ENCODE results near the gene RPS6KC1. TPM values are rescaled to one million over a fixed set of nuclear protein-coding genes. Genes with fewer than 3 reads are reported as not detected.

RPS6KC1 gene
- total and polyA plus RNA-seq, 2 donors (not counting 3 experiments of a cell fraction or from before 2014, with no cell fraction given), result 5.1 to 18.6 TPM

DNA sequence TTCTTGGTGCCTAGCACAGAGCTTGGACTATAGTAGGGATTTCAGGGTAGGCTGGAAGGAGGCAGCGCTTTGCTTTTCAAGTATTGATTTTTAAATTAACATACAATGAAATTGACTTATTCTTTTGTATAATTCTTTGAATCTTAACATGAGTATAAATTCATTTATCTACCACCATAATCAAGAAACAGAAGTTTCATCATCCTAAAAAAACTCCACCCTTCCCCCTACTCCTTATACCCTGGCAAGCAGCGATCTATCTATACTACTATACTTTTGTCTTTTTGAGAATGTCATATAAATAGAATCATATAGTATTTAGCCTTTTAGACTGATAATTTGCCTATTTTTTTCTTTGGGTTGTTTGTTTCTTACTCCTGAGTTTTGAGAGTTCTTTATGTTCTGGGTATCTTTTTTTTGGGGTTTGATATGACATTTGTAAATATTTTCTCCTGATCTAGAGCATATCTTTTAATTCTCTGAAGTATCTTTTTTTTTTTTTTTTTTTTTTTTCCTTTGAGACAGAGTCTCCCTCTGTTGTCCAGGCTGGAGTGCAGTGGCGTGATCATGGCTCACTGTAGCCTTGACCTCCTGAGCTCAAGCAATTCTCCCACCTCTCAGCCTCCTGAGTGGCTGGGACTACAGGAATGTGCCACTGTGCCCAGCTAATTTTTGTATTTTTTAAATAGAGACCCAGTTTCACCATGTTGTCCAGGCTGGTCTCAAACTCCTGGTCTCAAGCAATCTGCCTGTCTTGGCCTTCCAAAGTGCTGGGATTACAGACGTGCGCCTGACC lies 6.4 kb downstream of the RPS6KC1 start:
- intact Hi-C loops (cut with micrococcal nuclease), result no loop called here
- FAIRE-seq (no peak), DNase-seq (ENCODE audit: low read depth, low spot score) (no peak)
- no peaks in the 10 kb centered on the region for H3K9me1 ChIP-seq (replicated peaks; ENCODE audit: control insufficient read depth, extremely low read depth, insufficient read depth, low read length)
- ChIA-PET POLR2A (no interaction called here), CTCF (interaction anchor here (1.3 kb wide), 1 partner anchor 60 kb away, joined by 3 read pairs; no protein-coding TSS in a partner anchor)
- no peaks in the 10 kb centered on the region for H3K9me3 ChIP-seq (replicated peaks; ENCODE audit: control insufficient read depth, insufficient read depth, low read length)
- peaks cover 23% of the 10 kb centered on the region for H3K79me2 ChIP-seq (ENCODE audit: control insufficient read depth, insufficient read depth, low read length)
- no peaks in the 10 kb centered on the region for H3K27me3 ChIP-seq (ENCODE audit: control insufficient read depth in 2 of 2, insufficient read depth in 2 of 2, low read length in 2 of 2)
- H3K36me3 ChIP-seq (ENCODE audit: control insufficient read depth in 2 of 2, extremely low read depth in 1 of 2, insufficient read depth in 2 of 2, low read length in 2 of 2), result no peaks in the 10 kb centered on the region
- no peak overlapping the region for H2AFZ ChIP-seq (ENCODE audit: low read depth, low read length)
- H3K4me1 ChIP-seq (ENCODE audit: control insufficient read depth, extremely low read depth, insufficient read depth, low read length), result no peaks in the 10 kb centered on the region
- no peak overlapping the region for H3K9ac ChIP-seq (replicated peaks; ENCODE audit: extremely low read depth, insufficient read depth, low read length)
- no peak overlapping the region for H3K4me3 ChIP-seq (replicated peaks in 1 of 3; ENCODE audit: insufficient read depth in 1 of 3, low read depth in 1 of 3, low read length in 3 of 3)
- BruUV-seq (replicated peaks), result no TSS peak
- H3K4me2 ChIP-seq (ENCODE audit: insufficient read depth, low read length), result no peak overlapping the region
- H4K20me1 ChIP-seq (replicated peaks; ENCODE audit: control insufficient read depth, extremely low read depth, insufficient read depth, low read length), result no peaks in the 10 kb centered on the region
- H3K27ac ChIP-seq (ENCODE audit: insufficient read depth, low read depth, low read length), result no peak overlapping the region
- TF ChIP-seq EZH2 (IDR thresholded peaks at IDR 0.05; ENCODE audit: borderline replicate concordance, low read depth, low read length, severe bottlenecking), result no peak
- dilution Hi-C loops (cut with MboI; ENCODE audit: extremely low pct_ligation_motif_present, low sequenced_read_pairs), result no loop called here

- Histone ChIP-seq H3K79me2 (ENCODE audit: control insufficient read depth, insufficient read depth, low read length) (peaks cover 20% of the 10 kb centered on the region), H2AFZ (ENCODE audit: low read depth, low read length) (no peak overlapping the region), H3K27ac (ENCODE audit: insufficient read depth, low read depth, low read length) (no peak overlapping the region), H3K9me1 (replicated peaks; ENCODE audit: control insufficient read depth, extremely low read depth, insufficient read depth, low read length) (no peaks in the 10 kb centered on the region), H3K4me3 (replicated peaks in 1 of 3; ENCODE audit: insufficient read depth in 1 of 3, low read depth in 1 of 3, low read length in 3 of 3) (no peak overlapping the region), H4K20me1 (replicated peaks; ENCODE audit: control insufficient read depth, extremely low read depth, insufficient read depth, low read length) (no peaks in the 10 kb centered on the region), H3K4me2 (ENCODE audit: insufficient read depth, low read length) (no peak overlapping the region), H3K4me1 (ENCODE audit: control insufficient read depth, extremely low read depth, insufficient read depth, low read length) (no peaks in the 10 kb centered on the region), H3K36me3 (ENCODE audit: control insufficient read depth in 2 of 2, extremely low read depth in 1 of 2, insufficient read depth in 2 of 2, low read length in 2 of 2) (no peaks in the 10 kb centered on the region), H3K9ac (replicated peaks; ENCODE audit: extremely low read depth, insufficient read depth, low read length) (no peak overlapping the region), H3K9me3 (replicated peaks; ENCODE audit: control insufficient read depth, insufficient read depth, low read length) (no peaks in the 10 kb centered on the region), H3K27me3 (ENCODE audit: control insufficient read depth in 2 of 2, insufficient read depth in 2 of 2, low read length in 2 of 2) (no peaks in the 10 kb centered on the region)
- ChIA-PET POLR2A (no interaction called here), CTCF (no interaction called here)
- DNase-seq (ENCODE audit: low read depth, low spot score) (no peak), FAIRE-seq (no peak)
- intact Hi-C loops (cut with micrococcal nuclease), result no loop called here
- TF ChIP-seq POLR2AphosphoS5 (IDR thresholded peaks at IDR 0.05; ENCODE audit: insufficient read depth, low read depth, low read length) (no peak), MYC (IDR thresholded peaks at IDR 0.05; ENCODE audit: low read depth, low read length) (no peak), CTCF (IDR thresholded peaks at IDR 0.05; ENCODE audit: extremely low read depth in 1 of 2, insufficient read depth in 1 of 2, low read depth in 1 of 2, low read length in 2 of 2) (no peak), EZH2 (IDR thresholded peaks at IDR 0.05; ENCODE audit: borderline replicate concordance, low read depth, low read length, severe bottlenecking) (no peak), FOS (IDR thresholded peaks at IDR 0.05; ENCODE audit: borderline replicate concordance, insufficient read depth, low read length) (no peak), POLR2A (IDR thresholded peaks at IDR 0.05; ENCODE audit: low read depth, low read length) (no peak), GATA2 (IDR thresholded peaks at IDR 0.05; ENCODE audit: insufficient read depth, insufficient read length, low read depth, low read length) (no peak)
- TF ChIP-seq, protein P1, sequence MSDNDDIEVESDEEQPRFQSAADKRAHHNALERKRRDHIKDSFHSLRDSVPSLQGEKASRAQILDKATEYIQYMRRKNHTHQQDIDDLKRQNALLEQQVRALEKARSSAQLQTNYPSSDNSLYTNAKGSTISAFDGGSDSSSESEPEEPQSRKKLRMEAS (IDR thresholded peaks at IDR 0.05; ENCODE audit: insufficient read depth, insufficient read length), result no peak
- no TSS peak for BruUV-seq (replicated peaks)
- dilution Hi-C loops (cut with MboI; ENCODE audit: extremely low pct_ligation_motif_present, low sequenced_read_pairs), result no loop called here
Measured at GRCh38 chr1:213060836-213061235, 9.8 kb downstream of the RPS6KC1 start.

All from endothelial cell of umbilical vein (primary cell).